CD4-positive, alpha-beta T cell treated with Interleukin-6 at 100 ng/mL for 8 hours (primary cell): ENCODE results near the gene HDAC9.

Experiments
- DNase-seq: peaks from one replicate; pipeline ENCODE4 v3.0.0-alpha.2; 2020; ENCODE audit warnings: mixed read lengths, low spot score

HDAC9 gene

DNA sequence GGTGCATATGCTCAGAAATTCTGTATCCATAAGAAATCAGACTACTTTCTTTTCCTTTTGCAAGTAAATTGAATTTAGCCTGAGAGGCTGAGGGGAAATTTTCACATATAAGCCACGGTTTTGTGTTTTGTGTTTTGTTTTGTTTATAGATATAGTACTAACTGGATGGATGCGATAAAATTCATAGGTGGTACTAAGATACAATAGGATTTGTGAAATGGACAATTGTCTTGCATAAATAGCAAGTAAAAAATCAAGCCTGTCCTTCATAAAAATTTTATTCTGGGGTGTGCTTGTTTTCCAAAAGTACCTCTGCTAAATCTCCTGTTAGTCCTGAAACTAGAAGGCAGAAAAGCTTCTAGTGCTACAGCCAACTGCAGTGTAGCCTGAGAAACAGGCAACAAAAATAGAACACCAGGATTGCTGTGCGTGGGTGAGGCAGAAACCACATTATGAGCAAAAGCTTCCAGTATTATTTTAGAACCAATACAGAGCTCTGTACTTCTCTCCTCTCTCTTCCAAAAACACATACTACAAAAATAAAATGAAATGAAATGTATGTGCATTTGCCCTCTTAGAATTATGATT lies 634 bp upstream of the HDAC9 start:
- DNase-seq: no peak

DNA sequence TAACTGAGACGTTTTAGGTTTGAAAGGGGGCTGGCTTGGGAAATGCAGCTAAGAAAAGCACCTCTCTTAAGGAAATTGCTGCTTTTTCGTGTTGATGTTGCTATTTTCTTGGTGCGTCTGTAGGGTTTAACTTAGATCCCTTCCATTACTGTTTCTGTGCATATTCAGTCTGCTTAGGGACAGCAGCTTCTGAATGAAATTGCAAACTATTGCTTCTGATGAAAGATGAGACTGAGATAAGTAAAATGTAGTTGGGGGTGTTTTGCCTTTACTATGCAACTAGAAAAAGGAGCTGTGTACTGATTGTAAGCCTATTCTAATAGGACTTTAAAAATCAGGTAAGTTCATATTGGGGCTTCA lies 772 bp downstream of the HDAC9 start:
- no peak for DNase-seq

DNA sequence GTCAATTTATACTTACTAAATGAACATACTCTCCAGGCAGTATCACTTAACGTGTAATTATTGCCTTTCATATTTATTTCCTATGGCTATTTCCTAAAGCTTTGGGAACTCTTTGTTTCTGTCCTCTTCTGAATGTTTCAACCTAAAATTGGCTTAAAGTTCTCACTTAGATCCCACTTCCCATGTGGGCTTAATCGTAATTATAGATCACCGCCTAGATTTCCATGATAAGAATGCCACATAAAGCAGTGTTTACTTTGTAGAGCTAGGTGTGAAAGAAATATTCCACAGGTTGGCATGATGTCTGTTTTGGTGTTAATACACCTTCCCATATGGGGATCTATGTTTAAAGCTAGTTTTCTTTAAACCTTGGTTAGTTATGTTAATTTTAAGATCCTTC lies 1.5 kb downstream of the HDAC9 start:
- DNase-seq: no peak

DNA sequence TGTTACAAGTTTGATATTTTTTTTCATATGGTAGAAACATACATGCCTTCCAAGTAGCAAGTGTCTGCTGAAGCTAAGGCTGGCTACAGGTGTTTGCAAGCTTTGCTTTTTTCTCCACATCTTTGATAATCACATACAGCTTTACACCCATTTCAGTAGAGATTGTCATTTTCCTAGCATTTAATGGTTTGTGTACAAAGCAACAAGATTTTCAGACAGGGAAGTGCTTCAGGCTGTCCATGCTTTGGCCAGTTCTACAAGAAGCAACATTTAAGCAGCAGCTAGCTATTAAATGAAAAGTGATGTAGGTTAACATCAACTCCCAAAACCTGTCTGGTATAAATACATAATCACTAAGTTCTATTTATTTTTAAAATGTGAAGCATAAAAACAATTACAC lies 2.3 kb downstream of the HDAC9 start:
- DNase-seq: no peak

DNA sequence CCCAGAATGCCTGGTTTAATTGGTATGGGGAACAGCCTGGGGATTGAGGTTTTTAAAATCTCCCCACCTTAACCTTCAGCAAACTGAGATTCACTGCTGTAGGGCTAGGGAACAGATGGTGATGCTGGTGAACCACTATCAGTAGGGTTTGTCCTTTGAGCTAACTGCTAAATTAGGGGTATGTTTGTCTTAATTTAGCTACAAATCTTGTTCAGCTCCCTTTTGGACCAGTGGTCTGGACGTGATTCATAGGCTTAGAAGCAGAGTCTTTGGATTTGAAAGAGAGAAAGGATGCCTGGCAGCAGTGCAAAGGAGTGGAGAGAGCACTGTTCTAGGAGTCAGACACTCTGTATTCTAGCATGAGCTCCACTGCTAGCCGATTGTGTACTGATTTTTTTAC lies 2.8 kb downstream of the HDAC9 start:
- DNase-seq: no peak

DNA sequence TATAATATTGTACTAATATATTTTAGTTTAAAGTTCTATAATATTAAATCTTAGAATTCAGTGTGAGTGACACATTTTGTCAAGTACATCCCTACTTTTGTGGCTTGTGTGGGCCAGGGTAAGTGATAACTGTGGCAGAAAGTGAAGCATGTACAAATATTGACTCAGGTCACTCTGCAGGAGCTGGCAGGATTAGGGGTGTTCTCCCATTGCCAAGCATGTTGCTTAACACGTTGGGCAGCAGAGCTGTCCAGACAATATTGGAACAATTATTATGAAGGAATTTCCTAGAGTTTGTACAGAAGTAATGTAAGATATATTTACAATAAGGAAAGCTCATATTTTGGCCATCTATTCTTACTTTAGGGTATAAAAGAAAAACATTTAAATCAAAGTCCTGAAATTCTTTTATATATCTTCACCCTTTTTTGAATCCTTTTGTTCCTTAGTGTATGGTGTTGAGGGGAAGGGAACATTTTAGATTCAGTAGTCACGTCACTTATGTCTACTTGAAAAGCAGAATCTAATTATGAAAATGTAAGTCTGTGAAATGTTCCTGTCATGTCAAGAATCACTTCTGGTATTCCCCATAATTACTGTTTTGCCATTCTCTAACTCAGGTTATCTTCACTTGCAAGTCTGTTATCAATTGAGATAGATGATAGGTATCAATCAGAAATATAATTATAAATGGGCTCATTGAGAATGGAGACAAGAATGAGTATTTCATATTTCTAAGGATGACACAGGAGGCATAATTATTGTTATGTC lies 4.0 kb downstream of the HDAC9 start:
- DNase-seq: no peak

DNA sequence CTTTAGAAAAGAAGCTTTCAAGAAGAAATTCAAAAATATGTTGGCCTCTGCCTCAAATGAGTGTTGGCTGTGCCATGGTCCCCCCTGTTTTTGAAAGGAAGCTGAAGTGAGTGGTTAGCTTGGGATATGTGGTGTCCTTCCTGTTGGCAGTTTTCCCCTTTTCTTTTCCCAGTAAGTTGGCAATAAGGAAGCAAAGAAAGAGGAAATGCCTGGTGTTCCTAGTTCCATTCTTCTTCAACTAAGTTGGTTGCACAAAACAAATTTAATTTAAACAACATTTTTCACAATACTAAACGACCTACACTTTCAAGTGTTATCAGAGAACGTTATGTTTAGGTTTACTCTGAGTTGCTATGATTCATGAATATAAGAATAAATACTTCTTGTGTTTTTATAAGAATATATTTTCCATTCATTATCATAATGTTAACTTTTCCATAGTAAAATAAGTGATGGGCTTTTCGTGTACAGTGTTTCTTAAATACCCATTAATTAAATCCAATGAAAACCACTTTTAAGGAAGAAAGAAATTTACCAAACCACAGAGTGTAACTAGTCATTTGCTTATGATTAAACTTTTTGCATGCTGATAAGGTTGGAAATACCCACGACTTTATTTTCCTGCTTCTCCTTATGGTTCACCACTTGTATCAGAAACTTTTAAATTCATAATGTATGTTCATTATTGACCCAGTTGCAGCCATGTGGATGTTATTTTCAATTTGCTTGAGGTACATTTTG lies 7.7 kb downstream of the HDAC9 start:
- no peak for DNase-seq

DNA sequence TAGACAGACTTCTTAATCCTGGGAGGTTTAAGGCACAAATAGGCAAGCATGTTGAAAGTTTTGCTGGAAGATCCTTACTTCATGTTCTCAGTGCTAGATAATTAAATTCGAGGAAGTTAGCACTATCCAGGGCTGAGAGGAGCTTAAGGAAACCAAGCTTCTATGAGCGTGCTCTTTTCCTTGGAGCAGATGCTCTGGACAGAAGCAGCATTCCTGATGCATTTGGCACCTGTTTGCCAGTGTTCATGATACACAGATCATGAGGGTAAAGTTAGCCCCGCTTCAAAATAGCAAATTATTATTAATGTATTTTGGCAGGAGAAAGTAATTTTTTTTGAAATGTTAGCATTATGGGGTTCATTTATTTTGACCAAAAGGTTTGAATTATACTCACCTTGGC lies 9.4 kb downstream of the HDAC9 start:
- no peak for DNase-seq

DNA sequence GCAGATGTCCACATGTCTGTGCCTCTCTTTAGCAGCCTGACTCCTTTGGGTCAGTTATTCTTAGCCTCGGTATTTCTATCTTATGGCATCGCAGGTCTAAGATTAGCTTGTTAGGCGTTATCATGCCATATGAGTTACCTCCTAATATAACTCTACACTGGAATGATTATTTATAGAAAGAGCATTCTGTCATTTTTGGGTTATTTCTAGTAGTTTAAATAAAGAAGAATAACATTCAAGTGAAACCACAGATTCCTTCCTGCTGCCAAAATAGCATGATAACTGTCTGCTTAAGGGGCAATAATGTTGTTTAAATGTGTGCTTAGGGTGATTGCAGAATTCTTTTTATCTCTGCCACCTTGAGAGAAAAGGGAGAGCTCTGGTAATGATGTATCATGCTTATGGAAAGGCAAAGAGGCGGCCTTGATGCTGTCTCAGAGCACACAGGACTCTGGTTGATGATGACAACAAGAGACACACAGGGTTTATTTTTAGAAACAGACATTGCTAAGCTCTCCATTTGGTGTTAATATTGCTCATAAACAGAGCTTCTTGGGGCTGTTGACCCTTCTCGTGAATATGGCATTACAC lies 10.4 kb downstream of the HDAC9 start:
- no peak for DNase-seq

DNA sequence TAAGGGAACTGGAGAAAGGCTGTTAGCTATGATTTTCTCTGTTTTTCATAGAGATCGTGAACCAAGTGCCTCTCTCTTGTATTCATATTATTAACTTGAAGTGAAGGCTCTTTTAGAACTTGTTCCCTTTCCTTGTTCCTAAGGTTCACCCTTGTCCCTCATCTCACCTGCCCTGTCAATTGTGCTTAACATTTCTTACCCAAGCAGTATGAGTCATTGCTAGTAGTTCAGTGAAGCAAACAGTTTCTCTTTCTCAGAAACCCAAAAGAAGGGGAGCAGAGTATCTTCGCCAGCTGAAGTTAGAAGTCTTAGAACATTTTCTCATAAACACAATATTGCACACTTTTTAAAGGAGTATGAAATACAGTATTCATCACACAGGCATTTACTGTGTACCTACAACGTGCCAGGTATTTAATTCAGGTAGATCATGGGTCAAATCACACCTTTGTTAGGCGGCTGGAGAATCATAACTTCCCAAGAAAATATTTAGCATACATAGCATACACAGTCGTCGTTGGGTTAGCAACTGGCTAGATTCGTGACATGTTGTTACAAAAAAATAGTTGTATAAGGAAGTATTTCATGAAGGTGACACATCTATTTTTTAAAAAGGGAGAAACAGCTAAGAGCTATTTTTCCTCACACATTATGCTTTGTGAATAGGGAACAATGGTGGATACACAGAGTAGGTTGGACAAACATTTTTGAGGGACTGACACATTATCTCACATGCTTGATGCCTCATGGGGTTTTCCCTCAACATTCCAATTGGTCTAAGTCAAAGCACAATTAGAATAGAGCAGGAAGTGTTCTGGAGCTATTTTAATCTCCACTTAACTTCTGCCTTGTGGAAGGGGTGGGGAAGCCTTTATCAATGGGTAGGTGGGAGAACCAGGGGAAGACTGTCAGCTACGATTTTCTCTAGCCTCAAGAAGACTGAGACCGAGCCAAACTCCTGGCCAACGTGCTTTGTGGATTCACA lies 13.2 kb downstream of the HDAC9 start:
- no peak for DNase-seq

DNA sequence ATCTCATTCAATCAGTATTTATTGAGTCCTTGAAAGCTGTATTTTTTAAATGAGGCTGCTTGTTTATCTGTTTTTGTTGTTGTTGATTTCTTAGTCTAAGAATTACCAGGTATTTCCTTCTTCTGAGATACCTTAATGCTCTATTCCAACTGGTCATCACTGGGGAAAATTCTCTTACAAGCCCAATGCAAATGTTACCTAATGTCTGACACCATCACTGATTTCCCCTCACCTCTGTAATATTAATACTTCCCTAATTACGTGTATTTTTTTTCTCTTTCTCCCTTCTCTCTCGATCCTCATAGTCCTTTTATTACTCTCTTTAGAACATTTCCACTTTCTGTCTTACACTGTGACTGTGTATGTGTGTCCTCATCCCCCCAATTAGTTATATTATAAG lies 13.9 kb downstream of the HDAC9 start:
- no peak for DNase-seq

DNA sequence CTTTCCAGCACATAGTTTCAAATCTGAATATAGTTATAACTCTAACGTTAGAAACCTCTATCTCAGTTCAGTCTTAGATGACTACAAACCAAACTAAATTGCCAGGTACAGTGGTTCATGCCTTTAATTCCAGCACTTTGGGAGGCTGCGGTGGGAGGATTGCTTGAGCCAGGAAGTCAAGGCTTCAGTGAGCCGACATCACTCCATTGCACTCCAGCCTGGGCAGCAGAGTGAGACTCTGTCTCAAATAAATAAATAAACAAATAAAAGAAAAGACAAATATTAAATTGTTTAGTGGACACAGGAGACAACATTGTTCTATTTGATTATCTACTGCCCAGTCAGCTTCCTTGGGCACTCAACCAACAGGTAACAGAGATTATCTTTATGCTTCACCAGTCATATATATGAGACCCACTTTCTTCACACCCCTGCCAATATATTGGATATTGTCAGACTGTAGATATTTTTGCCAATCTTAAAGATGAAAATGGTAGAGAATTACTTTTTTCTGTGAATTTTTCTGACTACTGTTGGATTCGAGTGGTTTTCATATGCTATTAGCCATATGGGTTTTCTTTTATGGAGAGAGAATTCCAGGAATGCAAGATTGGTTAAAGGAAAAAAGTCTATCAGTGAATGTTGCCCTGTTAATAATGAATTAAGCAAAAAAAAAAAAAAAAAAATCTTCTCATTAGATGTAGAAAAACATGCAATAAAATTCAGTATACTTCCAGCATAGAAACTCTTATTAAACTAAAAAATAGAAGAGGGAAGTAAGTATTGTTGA lies 16.0 kb downstream of the HDAC9 start:
- no peak for DNase-seq

DNA sequence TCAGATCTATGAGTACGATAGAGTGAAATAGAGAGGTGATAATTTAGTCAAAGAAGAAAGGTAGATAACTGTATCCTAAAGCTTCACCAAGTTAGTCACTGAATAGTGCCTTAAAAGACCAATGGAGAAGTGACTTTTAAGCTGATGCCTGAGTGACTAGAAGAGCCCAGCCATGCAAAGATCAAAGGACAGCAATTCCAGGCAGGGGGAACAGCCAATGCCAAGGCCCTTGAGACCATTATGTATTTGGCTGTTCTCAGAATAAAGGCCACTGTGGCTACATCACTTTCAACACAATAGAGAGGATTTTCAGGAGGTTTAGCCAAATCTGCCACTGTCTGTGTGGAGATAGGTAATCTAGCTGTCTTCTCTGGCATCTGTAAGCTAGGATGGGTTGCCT lies 17.8 kb downstream of the HDAC9 start:
- DNase-seq: no peak

DNA sequence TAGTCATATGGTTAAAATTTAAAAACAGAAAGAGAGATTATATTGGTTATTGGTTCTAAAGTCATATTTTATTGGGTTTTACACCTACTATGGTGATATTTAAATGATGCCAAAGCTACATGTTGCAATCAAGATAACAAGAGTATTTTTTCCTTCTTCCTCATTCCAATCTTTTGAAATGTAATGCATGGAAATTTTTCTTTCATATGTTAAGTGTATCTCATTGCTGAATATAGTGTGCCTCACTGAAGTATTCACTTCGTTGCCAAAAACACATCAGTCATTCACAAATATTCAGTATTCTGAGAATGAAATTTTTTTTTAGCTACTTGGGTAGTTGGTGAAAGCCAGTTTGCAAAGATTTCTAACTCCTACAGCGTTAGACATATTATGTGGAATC lies 19.5 kb downstream of the HDAC9 start:
- no peak for DNase-seq

DNA sequence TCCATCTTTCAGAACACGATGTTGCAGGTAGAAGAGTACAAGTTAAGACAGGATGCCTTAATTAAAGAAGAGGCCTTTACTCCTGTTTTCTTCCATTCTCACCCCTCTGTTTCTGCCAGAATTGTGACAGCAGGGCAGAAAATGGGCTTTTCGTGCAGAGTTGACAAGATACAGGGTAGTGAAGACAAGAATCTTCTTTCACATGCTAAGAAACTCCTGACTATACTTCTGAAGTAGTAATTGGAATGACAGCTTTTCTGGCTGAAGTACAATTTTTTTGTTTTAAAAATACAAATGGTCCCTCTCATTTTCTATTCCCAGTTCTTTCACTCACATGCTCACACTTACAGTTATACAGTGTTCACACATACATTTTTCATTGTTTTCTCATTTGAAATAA lies 22.1 kb downstream of the HDAC9 start:
- DNase-seq: no peak

DNA sequence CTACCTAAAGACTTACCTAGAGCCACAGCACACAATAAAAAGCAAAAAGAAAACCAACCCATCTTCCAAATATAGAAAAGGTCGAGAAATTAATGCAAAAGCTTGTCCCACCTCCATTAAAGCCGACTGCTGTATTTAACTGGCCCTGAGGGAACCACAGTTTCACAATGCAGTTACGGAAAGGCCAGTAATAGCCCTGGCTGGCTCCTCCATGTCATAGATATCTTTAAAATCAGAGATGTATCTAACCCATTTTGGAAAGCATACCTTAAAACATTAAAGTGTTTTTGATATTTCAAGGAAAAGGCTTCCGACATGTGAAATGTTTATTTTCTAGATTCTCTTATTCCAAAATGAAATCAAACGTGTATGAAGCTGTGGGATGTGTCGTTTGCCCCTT lies 23.0 kb downstream of the HDAC9 start:
- no peak for DNase-seq

DNA sequence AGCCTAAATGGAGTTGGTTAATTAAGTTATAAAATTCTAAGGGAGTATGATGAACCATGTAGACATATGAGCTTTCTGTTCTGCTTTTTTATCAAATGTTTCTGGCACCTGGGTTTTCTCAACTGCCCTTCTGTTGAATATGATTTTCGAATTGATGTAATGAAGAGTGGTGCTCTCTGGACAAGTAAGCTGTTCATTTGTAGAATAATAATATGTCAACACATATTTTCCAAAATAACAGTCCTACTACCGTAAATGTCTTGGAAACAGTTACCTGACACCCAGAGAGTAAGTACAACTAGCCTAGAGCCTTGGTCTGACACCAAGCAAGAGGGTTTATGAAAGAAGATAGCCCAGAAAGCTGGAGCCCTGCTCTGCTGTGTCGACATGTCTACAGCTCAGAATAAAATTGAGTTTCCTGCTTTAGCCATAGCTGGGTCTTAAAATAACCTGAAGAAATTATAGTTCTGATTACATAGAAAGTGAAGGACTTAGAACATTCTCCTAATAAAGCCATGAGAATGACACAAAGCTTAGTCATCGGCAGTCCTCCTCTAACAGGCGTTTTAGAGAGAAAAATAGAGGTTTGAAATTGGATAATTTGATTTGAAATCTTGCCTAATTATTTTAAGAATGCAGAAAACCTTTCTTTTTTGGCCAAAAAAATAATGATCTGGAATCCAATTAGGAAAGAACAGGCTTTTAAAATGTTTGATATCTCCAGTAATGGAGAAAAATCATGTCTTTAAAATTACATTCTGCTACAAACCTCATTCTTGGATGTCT lies 25.1 kb downstream of the HDAC9 start:
- no peak for DNase-seq

DNA sequence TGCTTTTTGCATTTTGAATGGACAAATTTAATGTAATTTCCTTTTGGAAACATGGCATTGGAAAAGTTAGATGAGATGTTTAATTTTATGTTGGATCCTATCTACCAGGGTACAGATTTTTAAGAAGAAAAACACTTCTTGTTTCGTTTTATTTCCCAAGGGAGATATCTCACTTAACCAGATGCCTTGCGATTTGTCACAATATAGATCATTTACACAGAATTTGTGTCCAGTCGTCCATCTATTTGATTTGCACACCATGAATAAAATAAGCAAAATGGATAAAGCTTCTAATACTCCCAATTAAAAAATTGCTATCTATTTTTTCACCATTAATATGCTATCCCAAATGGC lies 25.7 kb downstream of the HDAC9 start:
- no peak for DNase-seq

DNA sequence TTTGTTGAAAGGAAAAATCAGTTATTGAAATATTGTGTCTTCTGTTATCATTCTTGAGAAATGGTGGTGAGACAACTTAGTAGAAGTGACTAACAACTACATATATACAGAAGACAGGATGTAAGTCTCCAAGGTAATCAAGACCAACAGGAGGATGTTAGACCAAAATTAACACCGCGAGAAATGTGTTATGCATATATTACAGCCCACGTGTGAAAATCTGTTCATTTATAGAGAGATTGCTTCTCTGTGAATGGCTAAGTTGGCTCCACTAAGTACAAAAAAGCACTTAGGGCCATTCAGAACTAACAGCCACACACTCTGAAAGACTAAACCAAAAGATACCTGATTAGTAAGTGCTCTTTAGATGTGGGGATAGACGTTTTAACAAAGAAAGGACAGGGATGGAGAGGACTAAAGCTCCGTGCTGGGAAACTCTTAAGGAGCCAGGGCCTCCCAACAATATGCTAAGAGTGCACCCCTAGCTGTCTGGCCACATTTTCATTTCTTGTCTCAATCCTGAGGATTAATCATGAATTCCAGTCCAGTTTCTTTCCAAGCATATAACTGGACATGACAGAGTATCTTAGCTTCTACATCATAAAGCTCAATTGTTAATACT lies 26.5 kb downstream of the HDAC9 start:
- no peak for DNase-seq

DNA sequence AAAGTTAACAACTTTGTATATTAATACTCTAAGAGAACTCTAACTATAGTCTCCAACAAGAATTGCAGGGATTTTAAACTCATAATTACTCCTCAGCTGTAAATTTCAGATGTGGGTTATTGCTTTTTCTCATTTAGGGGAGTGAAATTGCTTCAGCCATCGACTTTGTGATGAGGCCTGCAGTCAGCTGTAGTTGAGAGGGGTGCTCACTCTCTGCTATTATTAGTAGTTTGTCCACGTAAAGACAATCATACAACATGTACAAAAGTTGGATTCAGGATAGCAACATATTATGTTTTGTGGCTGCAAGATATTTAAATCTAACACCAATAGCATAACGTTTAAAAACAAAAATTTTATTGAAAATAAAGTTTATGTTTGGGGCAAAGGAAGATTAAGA lies 28.7 kb downstream of the HDAC9 start:
- DNase-seq: no peak
